SK-N-SH (cell line): Measurements from ENCODE around the gene MRPL41.
"Not testable (repeated sequence)": the region's sequence is repeated elsewhere in the genome, so short reads cannot be mapped to it uniquely, and the experiment has no call there.

Experiments
- CHD2 ChIP-seq: fragments of 150-350 bp; IDR thresholded peaks from 2 replicates; pipeline ENCODE4 v1.6.1; 2018; ENCODE audit warnings: low read length; ENCODE audit not compliant: partially characterized antibody
- CTCF ChIP-seq: fragments of 200-600 bp; sonication (generic); IDR thresholded peaks from 2 replicates; pipeline ENCODE4 v1.6.1; 2017; ENCODE audit warnings: antibody characterized with exemption, mild to moderate bottlenecking, moderate library complexity
- EP300 ChIP-seq, 2 experiments: IDR thresholded peaks; 2 replicates each; pipeline versions ENCODE4 v1.4.0 to v1.6.1; 2012; ENCODE audit warnings: borderline replicate concordance in 1 of 2, low read depth in 1 of 2, low read length in 1 of 2
- EZH2phosphoT487 ChIP-seq: fragments of 200-600 bp; sonication (generic); IDR thresholded peaks from 2 replicates; pipeline ENCODE4 v1.6.1; 2017; ENCODE audit warnings: low read depth, mixed run types, mild to moderate bottlenecking, antibody characterized with exemption, moderate library complexity, borderline replicate concordance
- POLR2AphosphoS5 ChIP-seq: IDR thresholded peaks from 2 replicates; pipeline ENCODE4 v1.6.1; 2012; ENCODE audit warnings: low read depth, low read length
- RCOR1 ChIP-seq: fragments of 150-350 bp; IDR thresholded peaks from 2 replicates; pipeline ENCODE4 v1.6.1; 2017; ENCODE audit warnings: antibody characterized with exemption, low read length
- SIN3A ChIP-seq: IDR thresholded peaks from 2 replicates; pipeline ENCODE4 v1.6.1; 2012; ENCODE audit warnings: low read depth, mild to moderate bottlenecking, low read length, moderate library complexity, borderline replicate concordance
- TAF1 ChIP-seq: IDR thresholded peaks from 2 replicates; pipeline ENCODE4 v1.6.1; 2012; ENCODE audit warnings: low read depth, mild to moderate bottlenecking, low read length, moderate library complexity, borderline replicate concordance
- USF1 ChIP-seq: IDR thresholded peaks from 2 replicates; pipeline ENCODE4 v1.4.0; 2012; ENCODE audit warnings: low read depth, borderline replicate concordance
- ZBTB33 ChIP-seq: IDR thresholded peaks from 2 replicates; pipeline ENCODE4 v1.4.0; 2012; ENCODE audit warnings: low read depth, borderline replicate concordance

GRCh38 chr9:137532891-137533468, 18.7 kb upstream of the MRPL41 start:
- not testable (repeated sequence) for TF ChIP-seq POLR2AphosphoS5; RCOR1; EP300 (IDR thresholded peaks at IDR 0.05; ENCODE audit: borderline replicate concordance in 1 of 2, low read depth in 1 of 2, low read length in 1 of 2); CHD2; ZBTB33; CTCF; SIN3A; EZH2phosphoT487; TAF1; USF1
